GM19438 (cell line): ENCODE results near the gene DSTN.
"Not testable (repeated sequence)": the region's sequence is repeated elsewhere in the genome, so short reads cannot be mapped to it uniquely, and the experiment has no call there.

Experiments
- ATAC-seq: cut with Tn5 transposase; IDR thresholded peaks from one replicate; pipeline ENCODE4 v1.9.1; 2021; ENCODE audit warnings: low read depth; ENCODE audit not compliant: unreplicated experiment

DSTN gene

GRCh38 chr20:17647391-17648314 lies 77.8 kb downstream of the DSTN start:
- ATAC-seq = no peak

DNA sequence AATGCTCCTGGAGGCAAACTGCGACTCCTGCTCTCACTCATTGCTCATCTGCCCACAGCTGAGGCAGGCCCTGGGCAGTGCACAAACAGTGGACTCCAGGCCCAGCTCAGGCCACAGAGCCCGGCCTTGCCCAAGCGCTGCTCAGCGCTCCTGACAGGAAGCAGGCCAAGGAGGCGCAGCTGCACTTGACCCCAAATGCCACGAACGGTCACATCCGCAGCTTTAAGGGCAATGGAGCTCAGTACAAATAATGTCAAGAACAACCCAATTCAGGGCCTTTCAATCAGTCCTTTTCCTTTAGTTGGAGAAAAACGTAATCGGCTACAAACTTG lies 78.4 kb downstream of the DSTN start:
- no peak for ATAC-seq

DNA sequence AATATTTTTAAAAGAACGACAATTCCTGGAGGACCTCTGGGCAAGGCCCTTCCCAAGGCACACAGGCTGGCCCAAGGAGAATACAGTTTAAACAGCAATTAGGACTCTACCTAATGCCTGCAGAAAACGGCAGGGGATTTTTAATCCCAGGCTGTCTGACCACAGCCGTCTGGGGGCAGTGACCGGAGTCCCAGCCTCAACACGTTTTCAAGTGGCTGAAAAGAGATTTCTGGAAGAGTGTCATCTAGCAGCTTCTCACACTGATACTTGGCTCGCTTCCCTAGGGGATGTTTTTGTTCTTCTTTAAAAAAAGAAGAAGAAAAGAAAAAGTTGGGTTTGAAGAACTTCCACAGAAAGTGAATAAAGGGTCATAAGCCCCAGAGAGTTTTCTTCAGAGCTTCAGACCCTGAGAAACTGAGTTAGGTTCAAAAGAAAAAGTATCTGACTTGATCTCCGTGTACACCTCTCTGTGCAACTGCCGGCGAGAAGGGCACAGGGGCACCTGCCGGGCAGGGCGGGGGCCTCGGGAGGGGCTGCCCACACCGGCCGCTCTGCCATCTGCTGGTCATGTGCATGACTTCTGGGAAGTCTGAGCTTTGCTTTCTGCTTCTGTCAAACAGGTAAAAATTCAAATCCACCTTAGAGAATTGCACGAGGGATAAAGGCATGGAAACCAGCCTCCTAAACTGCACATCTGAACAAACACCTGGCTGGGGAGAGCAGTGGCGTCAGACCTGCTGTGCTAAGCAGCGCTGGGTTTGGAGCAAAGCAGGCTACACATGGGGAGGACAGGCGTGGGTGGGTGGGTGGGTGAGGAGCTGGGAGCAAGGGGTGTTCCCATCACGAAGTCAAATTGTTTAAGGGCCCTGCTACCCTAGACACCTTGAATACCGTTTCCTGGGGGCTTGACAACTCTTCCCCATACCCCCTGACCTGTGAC lies 79.2 kb downstream of the DSTN start:
- no peak for ATAC-seq

GRCh38 chr20:17650301-17651128 lies 80.6 kb downstream of the DSTN start:
- ATAC-seq = no peak

- no peak for ATAC-seq
Measured at GRCh38 chr20:17651129-17651759, 81.4 kb downstream of the DSTN start.

DNA sequence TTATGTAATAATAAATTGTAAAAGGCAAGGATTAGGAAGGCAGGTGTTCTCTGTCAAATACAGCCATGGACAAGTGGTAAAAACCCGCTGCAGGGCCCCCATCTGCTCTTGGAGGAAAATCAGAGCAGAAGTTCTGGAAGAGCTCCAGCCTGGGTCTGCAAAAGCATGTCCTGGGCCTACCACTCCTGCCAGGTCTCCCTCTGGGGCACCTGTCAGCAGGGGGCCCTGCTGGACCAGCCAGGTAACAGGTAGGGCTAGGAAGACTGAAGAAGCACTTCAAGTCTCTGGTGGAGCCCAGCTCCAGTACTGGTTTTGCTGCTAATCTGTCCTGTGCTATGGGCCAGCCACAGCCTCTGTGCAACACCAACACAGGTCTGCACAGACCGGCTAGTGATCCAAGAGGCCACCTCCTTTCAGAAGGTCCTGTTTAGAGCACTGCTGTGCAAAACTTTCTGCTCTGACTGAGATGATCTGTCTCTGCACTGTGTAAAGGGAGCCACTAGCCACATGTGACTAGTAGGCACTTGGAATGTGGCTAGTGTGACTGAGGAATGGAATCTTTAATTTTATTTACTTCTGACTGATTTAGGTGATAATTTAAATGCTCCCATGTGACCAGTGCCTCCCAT lies 82.0 kb downstream of the DSTN start:
- no peak for ATAC-seq

- ATAC-seq = no peak
Measured at GRCh38 chr20:17652411-17652810, 82.5 kb downstream of the DSTN start.

DNA sequence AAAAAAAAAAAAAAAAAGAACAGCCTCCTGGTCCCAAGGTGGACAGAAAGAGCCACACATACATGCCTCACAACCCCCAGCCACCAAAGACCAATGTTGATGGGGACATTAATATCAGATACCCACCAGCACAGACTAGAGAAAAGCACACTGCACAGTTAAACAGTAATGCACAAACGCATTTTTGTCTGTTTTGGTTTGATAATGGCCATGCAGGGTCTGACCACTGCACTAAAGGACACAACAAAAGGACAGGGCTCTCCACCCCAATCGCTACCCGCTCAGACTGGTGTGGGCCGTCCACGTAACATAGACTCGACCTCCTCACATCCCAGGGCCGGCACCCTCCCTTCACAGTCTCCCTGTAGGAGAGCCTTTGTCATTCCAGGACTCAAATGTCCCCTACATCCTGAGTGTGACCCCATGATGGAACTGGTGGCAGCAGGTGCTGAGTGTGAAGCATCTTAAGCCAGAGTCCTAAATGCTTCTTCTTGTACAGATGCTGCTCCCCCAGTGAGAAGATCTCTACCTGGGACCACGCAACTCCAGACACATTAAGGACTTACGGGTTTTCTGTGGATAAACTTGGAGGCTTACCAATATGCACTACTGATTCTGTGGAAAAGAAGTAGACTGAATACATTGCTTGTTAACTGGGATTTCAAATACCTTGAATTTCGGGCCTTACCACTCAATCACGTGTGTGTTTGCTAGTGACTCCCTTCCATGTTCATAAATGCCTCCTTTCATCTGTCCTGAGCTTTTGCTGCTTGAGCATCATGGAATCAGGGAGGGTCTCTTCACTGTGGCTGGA lies 84.2 kb downstream of the DSTN start:
- ATAC-seq = no peak

DNA sequence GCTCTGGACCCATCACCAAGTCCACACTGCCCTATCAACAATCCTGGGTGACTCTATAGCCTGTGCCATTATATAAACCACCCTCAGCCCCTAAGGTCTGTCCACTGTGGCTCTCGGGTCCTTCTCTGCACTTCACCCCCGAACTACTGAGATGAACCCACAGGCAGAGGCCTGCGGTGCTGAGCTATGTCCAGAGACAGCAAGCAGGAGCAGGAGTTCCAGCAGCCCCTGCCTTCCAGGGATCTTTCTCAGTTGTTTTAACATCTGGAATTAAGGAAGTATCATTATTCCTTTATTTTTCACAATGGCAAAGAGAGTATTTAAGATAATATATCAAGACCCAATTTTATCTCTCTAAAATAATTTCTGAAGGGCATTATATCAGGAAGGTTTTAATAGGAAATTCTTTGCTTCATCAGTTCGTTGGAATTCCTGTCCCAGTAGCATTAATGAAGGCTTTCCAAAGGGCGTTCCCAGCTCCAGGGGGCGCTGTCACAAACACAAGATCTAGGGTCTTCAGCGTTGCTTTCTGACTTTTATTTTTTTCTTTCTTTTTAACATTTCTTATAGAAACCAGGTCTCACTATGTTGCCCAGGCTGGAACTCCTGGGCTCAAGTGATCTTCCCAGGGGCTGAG lies 84.9 kb downstream of the DSTN start:
- ATAC-seq = no peak

DNA sequence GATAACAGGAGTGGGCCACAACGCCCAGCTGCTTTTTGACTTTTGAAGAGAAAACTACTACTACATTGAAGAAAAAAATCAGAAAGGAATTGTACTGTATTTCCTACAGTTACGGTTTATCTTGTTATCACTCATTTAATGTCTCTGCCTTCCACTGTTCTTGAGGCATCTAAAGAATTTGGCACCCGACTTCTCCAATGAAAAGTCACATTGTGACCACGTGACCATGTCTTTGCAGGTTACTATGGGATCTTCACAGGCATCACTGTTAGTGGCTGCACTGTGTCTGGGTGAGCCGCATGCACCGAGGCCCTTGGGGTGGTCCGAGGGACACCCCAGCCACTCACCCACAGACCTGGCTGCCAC lies 85.4 kb downstream of the DSTN start:
- ATAC-seq = no peak

DNA sequence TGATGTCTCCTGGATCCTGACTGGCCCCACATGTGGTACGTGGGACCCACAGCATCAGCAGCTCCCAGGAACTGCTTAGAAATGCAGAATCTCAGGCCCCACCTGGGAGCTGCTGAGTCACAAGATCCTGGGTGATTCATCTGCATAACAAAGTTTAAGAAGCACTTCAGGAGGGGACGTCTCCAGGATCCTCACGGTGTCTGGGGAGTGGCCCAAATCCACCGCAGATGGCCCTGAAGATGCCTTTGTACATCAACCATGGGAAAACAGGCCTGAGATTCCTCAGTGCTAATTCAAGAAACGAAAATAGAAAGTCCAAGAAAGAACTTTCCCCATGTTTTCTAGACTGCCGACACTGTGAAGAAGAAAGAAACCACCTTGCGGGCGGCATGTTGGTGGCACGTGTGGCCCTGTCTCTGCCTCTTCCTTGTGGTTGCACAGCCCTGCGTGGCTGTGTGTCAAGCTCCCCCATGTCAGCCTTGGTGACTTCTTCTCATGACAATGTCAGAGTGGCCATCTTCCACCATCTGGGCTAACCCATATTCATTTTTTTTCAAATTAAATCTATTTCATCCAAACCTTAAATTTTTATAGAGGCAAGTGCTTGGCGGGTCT lies 86.1 kb downstream of the DSTN start:
- ATAC-seq = no peak

DNA sequence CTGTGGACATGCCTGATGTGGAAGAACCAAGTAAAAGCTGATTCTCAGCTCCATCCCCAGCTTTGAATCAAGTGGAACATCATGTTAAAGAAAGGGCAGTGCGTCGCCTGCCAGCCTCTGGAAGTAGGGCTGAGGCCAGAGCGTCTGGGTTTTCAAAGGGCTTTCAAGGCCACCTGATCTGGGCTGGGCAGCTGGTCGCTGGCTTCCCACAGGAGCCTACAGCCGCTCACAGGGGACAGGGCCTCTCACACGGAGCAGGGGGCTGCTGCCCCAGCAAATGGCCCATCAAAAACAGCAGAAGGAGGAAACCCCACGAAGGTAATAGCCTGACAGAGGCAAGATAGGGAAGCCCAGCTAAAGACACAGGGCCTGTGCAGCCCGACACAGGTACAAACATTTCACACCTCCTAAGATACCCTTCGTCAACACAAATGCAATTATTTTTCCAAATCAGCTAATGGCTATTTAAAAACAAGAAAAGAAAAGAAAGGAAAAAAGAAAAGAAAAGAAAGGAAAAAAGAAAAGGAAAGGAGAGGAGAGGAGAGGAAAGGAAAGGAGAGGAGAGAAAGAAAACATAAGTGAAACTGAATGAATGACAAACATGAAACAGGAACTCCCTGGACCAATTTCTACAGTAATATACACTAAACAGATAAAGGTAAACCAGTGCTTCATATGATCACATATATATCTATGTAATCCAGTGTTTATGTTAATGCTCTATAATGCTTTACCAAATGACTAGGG lies 87.4 kb downstream of the DSTN start:
- ATAC-seq = no peak

GRCh38 chr20:17657898-17658647 lies 88.2 kb downstream of the DSTN start:
- no peak for ATAC-seq

DNA sequence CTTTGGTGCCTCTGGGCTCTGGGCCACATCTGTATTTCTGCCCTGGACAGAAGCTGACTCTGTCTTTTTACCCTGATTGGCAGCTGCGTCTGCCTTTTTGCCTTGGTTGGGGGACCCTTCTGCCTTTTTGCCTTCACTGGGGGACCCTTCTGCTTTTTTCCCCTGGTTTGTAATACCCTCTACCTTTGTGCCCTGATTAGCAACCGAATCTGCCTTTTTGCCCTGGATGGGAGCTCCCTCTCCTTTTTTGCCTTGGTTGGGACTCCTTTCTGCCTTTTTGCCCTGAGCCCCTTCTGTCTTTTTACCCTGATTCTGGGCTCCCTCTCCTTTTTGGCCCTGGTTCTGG lies 88.7 kb downstream of the DSTN start:
- ATAC-seq = no peak

- ATAC-seq = not testable (repeated sequence)
Measured at GRCh38 chr20:17659344-17659743, 89.5 kb downstream of the DSTN start.
